ENCODE results near the gene DCDC2. TPM values are rescaled to one million over a fixed set of nuclear protein-coding genes. Genes with fewer than 3 reads are reported as not detected.
"Not testable (repeated sequence)": the region's sequence is repeated elsewhere in the genome, so short reads cannot be mapped to it uniquely, and the experiment has no call there.

DCDC2 gene
- total and polyA plus RNA-seq, 4 donors, result 2.3 to 7.9 (median 2.9) TPM

DNA sequence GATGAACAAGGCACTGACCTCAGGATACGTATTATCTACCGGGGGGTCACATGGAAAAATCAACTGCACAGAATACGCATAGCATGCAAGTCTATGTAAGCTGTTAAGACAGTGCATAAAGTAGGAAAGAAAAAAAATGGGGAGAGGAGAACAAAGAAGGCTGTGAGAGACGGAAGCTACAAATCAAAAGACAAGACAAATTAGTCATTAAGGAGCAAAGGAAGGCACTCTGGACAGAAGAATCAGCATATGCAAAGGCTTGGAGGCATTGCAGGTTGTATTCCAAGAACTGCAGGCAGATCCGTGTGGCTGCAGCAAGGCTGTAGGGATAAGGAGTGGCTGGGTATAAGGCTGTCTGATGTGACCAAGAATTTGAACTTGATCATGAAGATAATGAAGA lies 142.9 kb downstream of the DCDC2 start:
- Histone ChIP-seq H3K9me3 (ENCODE audit: control insufficient read depth, insufficient read depth, low read length) (no peaks in the 10 kb centered on the region), H3K4me3 (ENCODE audit: low read depth, low read length) (no peak overlapping the region), H3K4me1 (ENCODE audit: control insufficient read depth, insufficient read depth, low read length) (no peaks in the 10 kb centered on the region), H3K36me3 (ENCODE audit: control insufficient read depth, insufficient read depth, low read length) (no peaks in the 10 kb centered on the region), H3K27ac (ENCODE audit: low read depth, low read length) (no peak overlapping the region), H3K27me3 (ENCODE audit: control insufficient read depth, insufficient read depth, low read length) (no peaks in the 10 kb centered on the region)
- WGBS (ENCODE audit: insufficient coverage), result 68% methylated on average over 3 of the region's 5 CpGs
- no peak for DNase-seq (ENCODE audit: low read depth in 4 of 6, low spot score in 6 of 6)

DNA sequence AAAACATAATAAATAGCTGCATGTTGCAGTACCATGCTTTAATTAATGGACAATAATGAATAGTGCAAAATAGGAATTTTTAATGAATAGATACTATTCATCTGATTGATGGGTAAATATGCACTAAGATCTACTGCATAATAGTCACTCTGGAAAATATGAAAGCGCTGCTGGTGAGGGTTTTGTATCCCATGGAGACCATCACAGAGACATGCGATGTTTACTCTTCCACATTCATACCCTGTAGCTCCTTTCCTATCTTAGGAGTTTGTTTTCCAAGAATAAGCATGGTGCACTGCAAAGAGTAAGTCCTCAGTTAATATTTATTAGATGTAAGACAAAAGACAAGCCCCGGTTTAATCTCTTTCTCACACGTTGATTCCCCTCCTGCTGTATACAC lies 150.4 kb downstream of the DCDC2 start:
- Histone ChIP-seq H3K9me3 (ENCODE audit: control insufficient read depth, insufficient read depth, low read length) (no peaks in the 10 kb centered on the region), H3K27me3 (ENCODE audit: control insufficient read depth, insufficient read depth, low read length) (no peaks in the 10 kb centered on the region), H3K4me3 (ENCODE audit: low read depth, low read length) (no peak overlapping the region), H3K4me1 (ENCODE audit: control insufficient read depth, insufficient read depth, low read length) (no peaks in the 10 kb centered on the region), H3K36me3 (ENCODE audit: control insufficient read depth, insufficient read depth, low read length) (no peaks in the 10 kb centered on the region), H3K27ac (ENCODE audit: low read depth, low read length) (no peak overlapping the region)
- DNase-seq (ENCODE audit: low read depth in 4 of 6, low spot score in 6 of 6), result peak in 1 of 6 donors; percentile 5
- WGBS (ENCODE audit: insufficient coverage), result 61% methylated on average over 2 of the region's 4 CpGs

DNA sequence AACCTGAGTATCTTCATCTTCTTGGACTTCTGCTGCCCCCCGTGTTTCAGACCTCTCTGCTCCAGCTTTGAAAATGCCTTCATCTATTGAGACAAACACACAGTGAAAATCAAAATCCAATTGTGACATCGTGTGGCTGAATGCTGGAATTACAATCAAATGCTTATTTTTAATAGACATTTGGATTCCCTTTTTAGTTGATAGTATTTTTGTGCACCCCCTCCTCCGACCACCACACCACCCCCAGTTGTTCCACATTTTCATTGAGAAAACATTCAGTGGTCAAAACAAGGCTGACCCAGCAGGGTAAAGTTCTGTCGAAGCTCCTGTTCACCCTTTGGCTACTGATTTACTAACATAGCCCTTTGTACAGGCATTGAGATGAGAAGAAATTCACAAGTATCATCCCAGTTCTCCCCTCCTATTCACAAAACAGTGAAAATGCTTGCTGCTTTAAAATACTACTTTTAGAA lies 152.8 kb downstream of the DCDC2 start:
- H3K4me1 ChIP-seq (ENCODE audit: control insufficient read depth, insufficient read depth, low read length), result no peaks in the 10 kb centered on the region
- H3K27ac ChIP-seq (ENCODE audit: low read depth, low read length), result no peak overlapping the region
- peaks cover 2% of the 10 kb centered on the region for H3K9me3 ChIP-seq (ENCODE audit: control insufficient read depth, insufficient read depth, low read length)
- no peaks in the 10 kb centered on the region for H3K27me3 ChIP-seq (ENCODE audit: control insufficient read depth, insufficient read depth, low read length)
- H3K4me3 ChIP-seq (ENCODE audit: low read depth, low read length), result no peak overlapping the region
- 0% methylated on average over 2 of the region's 4 CpGs for WGBS (ENCODE audit: insufficient coverage)
- no peaks in the 10 kb centered on the region for H3K36me3 ChIP-seq (ENCODE audit: control insufficient read depth, insufficient read depth, low read length)
- DNase-seq (ENCODE audit: low read depth in 4 of 6, low spot score in 6 of 6), result peak; percentile 56 to 96 (median 72)

DNA sequence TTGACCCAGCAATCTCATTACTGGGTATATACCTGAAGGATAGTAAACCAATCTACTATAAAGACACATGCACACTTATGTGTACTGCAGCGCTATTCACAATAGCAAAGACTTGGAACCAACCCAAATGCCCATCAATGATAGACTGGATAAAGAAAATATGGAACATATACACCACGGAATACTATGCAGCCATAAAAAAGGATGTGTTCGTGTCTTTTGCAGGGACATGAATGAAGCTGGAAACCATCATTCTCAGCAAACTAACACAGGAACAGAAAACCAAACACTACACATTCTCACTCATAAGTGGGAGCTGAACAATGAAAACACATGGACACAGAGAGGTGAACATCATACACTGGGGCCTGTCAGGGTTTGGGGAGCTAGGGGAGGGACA lies 153.7 kb downstream of the DCDC2 start:
- H3K27ac ChIP-seq (ENCODE audit: low read depth, low read length); H3K9me3 ChIP-seq (ENCODE audit: control insufficient read depth, insufficient read depth, low read length); H3K27me3 ChIP-seq (ENCODE audit: control insufficient read depth, insufficient read depth, low read length); H3K4me3 ChIP-seq (ENCODE audit: low read depth, low read length); H3K36me3 ChIP-seq (ENCODE audit: control insufficient read depth, insufficient read depth, low read length); DNase-seq (ENCODE audit: low read depth in 4 of 6, low spot score in 6 of 6); H3K4me1 ChIP-seq (ENCODE audit: control insufficient read depth, insufficient read depth, low read length): not testable (repeated sequence)
- no CpG with 5 or more reads among the region's 3 CpGs for WGBS (ENCODE audit: insufficient coverage)

DNA sequence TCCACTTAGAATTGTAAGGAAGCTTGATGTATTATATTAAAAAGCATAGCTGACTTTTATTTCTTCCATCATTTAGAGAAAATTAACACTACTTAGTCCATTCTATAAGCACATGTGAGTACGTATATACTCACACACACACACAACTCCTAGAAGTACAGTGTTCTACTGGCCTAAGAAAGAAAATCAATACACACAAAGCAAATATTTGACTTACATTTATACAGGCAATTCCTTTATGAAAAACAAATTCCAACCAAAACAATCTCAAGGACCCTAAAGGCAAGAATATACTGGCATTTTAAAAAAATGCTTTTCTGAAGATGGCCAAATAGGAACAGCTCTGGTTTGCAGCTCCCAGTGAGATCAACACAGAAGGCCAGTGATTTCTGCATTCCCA lies 160.0 kb downstream of the DCDC2 start:
- H3K27me3 ChIP-seq (ENCODE audit: control insufficient read depth, insufficient read depth, low read length), result no peaks in the 10 kb centered on the region
- no peaks in the 10 kb centered on the region for H3K36me3 ChIP-seq (ENCODE audit: control insufficient read depth, insufficient read depth, low read length)
- WGBS (ENCODE audit: insufficient coverage), result 100% methylated on average over 1 of the region's 1 CpG
- no peak overlapping the region for H3K4me3 ChIP-seq (ENCODE audit: low read depth, low read length)
- H3K9me3 ChIP-seq (ENCODE audit: control insufficient read depth, insufficient read depth, low read length), result peaks cover 2% of the 10 kb centered on the region
- no peaks in the 10 kb centered on the region for H3K4me1 ChIP-seq (ENCODE audit: control insufficient read depth, insufficient read depth, low read length)
- DNase-seq (ENCODE audit: low read depth in 4 of 6, low spot score in 6 of 6), result no peak
- H3K27ac ChIP-seq (ENCODE audit: low read depth, low read length), result no peak overlapping the region

DNA sequence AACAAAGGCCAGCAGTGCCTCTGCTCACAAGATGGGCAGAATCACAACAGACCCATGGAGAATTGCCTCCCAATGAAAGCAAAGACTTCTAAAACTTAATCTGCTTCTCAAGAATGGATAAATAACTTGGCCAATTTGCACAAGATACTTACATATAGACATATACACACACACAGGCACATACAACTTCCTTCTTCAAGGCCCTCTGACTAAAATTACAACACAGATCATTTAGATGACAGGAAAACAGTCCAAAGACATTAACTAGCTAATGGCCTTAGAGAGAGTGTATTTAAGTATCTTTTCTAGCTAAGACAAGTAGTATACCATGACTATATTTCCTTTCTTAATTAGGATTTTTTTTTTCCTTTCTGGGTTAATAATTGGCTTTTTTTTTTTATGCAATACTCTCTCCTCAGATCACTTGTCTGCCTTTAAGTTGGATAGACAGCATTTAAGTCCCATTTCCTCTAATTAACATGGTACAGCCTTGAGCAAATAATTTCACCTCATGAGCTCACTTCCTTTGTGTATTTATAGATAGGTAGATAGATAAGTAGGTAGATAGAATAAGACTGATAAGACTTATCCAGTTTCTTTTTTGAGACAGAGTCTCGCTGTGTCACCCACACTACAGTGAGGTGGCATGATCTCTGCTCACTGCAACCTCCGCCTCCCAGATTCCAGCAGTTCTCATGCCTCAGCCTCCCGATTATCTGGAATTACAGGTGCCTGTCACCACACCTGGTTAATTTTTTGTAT lies 161.8 kb downstream of the DCDC2 start:
- no peak overlapping the region for H3K4me3 ChIP-seq (ENCODE audit: low read depth, low read length)
- no peaks in the 10 kb centered on the region for H3K27me3 ChIP-seq (ENCODE audit: control insufficient read depth, insufficient read depth, low read length)
- no peaks in the 10 kb centered on the region for H3K36me3 ChIP-seq (ENCODE audit: control insufficient read depth, insufficient read depth, low read length)
- H3K4me1 ChIP-seq (ENCODE audit: control insufficient read depth, insufficient read depth, low read length), result no peaks in the 10 kb centered on the region
- no peak for DNase-seq (ENCODE audit: low read depth in 4 of 6, low spot score in 6 of 6)
- no peak overlapping the region for H3K27ac ChIP-seq (ENCODE audit: low read depth, low read length)
- peaks cover 2% of the 10 kb centered on the region for H3K9me3 ChIP-seq (ENCODE audit: control insufficient read depth, insufficient read depth, low read length)
- WGBS (ENCODE audit: insufficient coverage), result 100% methylated on average over 3 of the region's 3 CpGs

- WGBS (ENCODE audit: insufficient coverage), result no CpG with 5 or more reads among the region's 2 CpGs
- no peaks in the 10 kb centered on the region for H3K4me1 ChIP-seq (ENCODE audit: control insufficient read depth, insufficient read depth, low read length)
- no peak overlapping the region for H3K27ac ChIP-seq (ENCODE audit: low read depth, low read length)
- H3K27me3 ChIP-seq (ENCODE audit: control insufficient read depth, insufficient read depth, low read length), result no peaks in the 10 kb centered on the region
- H3K36me3 ChIP-seq (ENCODE audit: control insufficient read depth, insufficient read depth, low read length), result no peaks in the 10 kb centered on the region
- no peaks in the 10 kb centered on the region for H3K9me3 ChIP-seq (ENCODE audit: control insufficient read depth, insufficient read depth, low read length)
- no peak for DNase-seq (ENCODE audit: low read depth in 4 of 6, low spot score in 6 of 6)
- H3K4me3 ChIP-seq (ENCODE audit: low read depth, low read length), result no peak overlapping the region
These were observed 162.7 kb downstream of the DCDC2 start for GRCh38 chr6:24194978-24195700.

- no peak for DNase-seq (ENCODE audit: low read depth in 4 of 6, low spot score in 6 of 6)
- Histone ChIP-seq H3K4me1 (ENCODE audit: control insufficient read depth, insufficient read depth, low read length) (no peaks in the 10 kb centered on the region), H3K36me3 (ENCODE audit: control insufficient read depth, insufficient read depth, low read length) (no peaks in the 10 kb centered on the region), H3K27ac (ENCODE audit: low read depth, low read length) (no peak overlapping the region), H3K27me3 (ENCODE audit: control insufficient read depth, insufficient read depth, low read length) (no peaks in the 10 kb centered on the region), H3K4me3 (ENCODE audit: low read depth, low read length) (no peak overlapping the region), H3K9me3 (ENCODE audit: control insufficient read depth, insufficient read depth, low read length) (no peaks in the 10 kb centered on the region)
These were observed 164.5 kb downstream of the DCDC2 start for GRCh38 chr6:24193364-24193763.

- Histone ChIP-seq H3K4me1 (ENCODE audit: control insufficient read depth, insufficient read depth, low read length) (no peaks in the 10 kb centered on the region), H3K36me3 (ENCODE audit: control insufficient read depth, insufficient read depth, low read length) (no peaks in the 10 kb centered on the region), H3K27ac (ENCODE audit: low read depth, low read length) (no peak overlapping the region), H3K4me3 (ENCODE audit: low read depth, low read length) (no peak overlapping the region), H3K27me3 (ENCODE audit: control insufficient read depth, insufficient read depth, low read length) (no peaks in the 10 kb centered on the region), H3K9me3 (ENCODE audit: control insufficient read depth, insufficient read depth, low read length) (no peaks in the 10 kb centered on the region)
- no peak for DNase-seq (ENCODE audit: low read depth in 4 of 6, low spot score in 6 of 6)
- no CpG with 5 or more reads among the region's 2 CpGs for WGBS (ENCODE audit: insufficient coverage)
These were observed 166.5 kb downstream of the DCDC2 start for GRCh38 chr6:24191346-24191745.

DNA sequence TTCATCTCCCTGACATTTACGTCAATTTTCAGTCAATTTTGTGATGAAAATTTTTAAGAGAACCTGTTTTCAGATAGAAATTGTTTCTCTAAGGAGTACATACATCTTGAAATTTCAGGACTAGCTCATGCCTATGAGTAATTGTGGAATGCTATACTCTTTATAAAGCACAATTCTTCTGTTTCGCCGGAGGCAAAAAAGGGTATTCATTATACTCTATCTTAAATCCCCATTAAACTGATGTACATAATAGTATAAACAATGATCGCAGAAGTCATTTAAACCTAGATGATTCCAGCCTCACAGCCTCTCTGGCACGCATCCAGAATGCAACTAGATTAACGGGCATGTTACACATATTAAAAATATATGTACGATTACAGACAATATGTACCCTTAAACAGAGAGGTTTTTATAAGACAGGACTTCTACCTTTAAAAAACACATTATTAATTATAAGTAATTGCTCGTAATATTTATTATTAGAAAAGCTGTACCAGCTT lies 169.2 kb downstream of the DCDC2 start:
- no CpG with 5 or more reads among the region's 8 CpGs for WGBS (ENCODE audit: insufficient coverage)
- no peaks in the 10 kb centered on the region for H3K4me1 ChIP-seq (ENCODE audit: control insufficient read depth, insufficient read depth, low read length)
- H3K9me3 ChIP-seq (ENCODE audit: control insufficient read depth, insufficient read depth, low read length), result no peaks in the 10 kb centered on the region
- H3K27me3 ChIP-seq (ENCODE audit: control insufficient read depth, insufficient read depth, low read length), result no peaks in the 10 kb centered on the region
- no peak overlapping the region for H3K4me3 ChIP-seq (ENCODE audit: low read depth, low read length)
- no peak overlapping the region for H3K27ac ChIP-seq (ENCODE audit: low read depth, low read length)
- no peaks in the 10 kb centered on the region for H3K36me3 ChIP-seq (ENCODE audit: control insufficient read depth, insufficient read depth, low read length)
- DNase-seq (ENCODE audit: low read depth in 4 of 6, low spot score in 6 of 6), result peak in 2 of 6 donors; percentile 25 to 68

All from spinal cord (tissue), 10 donors.